Measurements from ENCODE around the gene PHLDB2.
A peak's percentile ranks its signal among the peaks of the same experiment; 100 is the strongest.

Gene PHLDB2

GRCh38 chr3:111874177-111874820 is 15.2 kb downstream of the PHLDB2 start:
- Histone ChIP-seq H3K4me3 (ENCODE audit: insufficient read length, low read depth) (no peak overlapping the region), H3K4me1 (ENCODE audit: insufficient read depth, insufficient read length) (no peaks in the 10 kb centered on the region), H3K9me3 (ENCODE audit: insufficient read depth, low read length) (no peaks in the 10 kb centered on the region), H3K36me3 (ENCODE audit: insufficient read depth, insufficient read length, low read length) (peaks cover 11% of the 10 kb centered on the region), H3K9ac (ENCODE audit: insufficient read length, low read depth) (no peak overlapping the region), H3K27me3 (ENCODE audit: insufficient read depth, insufficient read length) (no peaks in the 10 kb centered on the region)
- DNase-seq (ENCODE audit: low read depth, low spot score), result peak; percentile 36
- TF ChIP-seq ZNF274 (IDR thresholded peaks at IDR 0.05; ENCODE audit: low read depth, low read length) (no peak), YY1 (IDR thresholded peaks at IDR 0.05; ENCODE audit: insufficient read depth, insufficient read length) (no peak), SUZ12 (IDR thresholded peaks at IDR 0.05; ENCODE audit: extremely low read depth, insufficient read depth, insufficient read length) (no peak)

- DNase-seq (ENCODE audit: low read depth, low spot score), result no peak
- Histone ChIP-seq H3K4me3 (ENCODE audit: insufficient read length, low read depth) (no peak overlapping the region), H3K4me1 (ENCODE audit: insufficient read depth, insufficient read length) (no peaks in the 10 kb centered on the region), H3K9me3 (ENCODE audit: insufficient read depth, low read length) (peaks cover 5% of the 10 kb centered on the region; the same call in 1 of the 2 replicates), H3K36me3 (ENCODE audit: insufficient read depth, insufficient read length, low read length) (peaks cover 24% of the 10 kb centered on the region), H3K9ac (ENCODE audit: insufficient read length, low read depth) (no peak overlapping the region), H3K27me3 (ENCODE audit: insufficient read depth, insufficient read length) (no peaks in the 10 kb centered on the region)
- no peak for TF ChIP-seq SUZ12 (IDR thresholded peaks at IDR 0.05; ENCODE audit: extremely low read depth, insufficient read depth, insufficient read length)
- no peak for TF ChIP-seq ZNF274 (IDR thresholded peaks at IDR 0.05; ENCODE audit: low read depth, low read length)
- no peak for TF ChIP-seq YY1 (IDR thresholded peaks at IDR 0.05; ENCODE audit: insufficient read depth, insufficient read length)
These were observed 22.4 kb downstream of the PHLDB2 start for GRCh38 chr3:111881480-111881879.

GRCh38 chr3:111882194-111882593 is 23.1 kb downstream of the PHLDB2 start:
- Histone ChIP-seq H3K36me3 (ENCODE audit: insufficient read depth, insufficient read length, low read length) (peaks cover 31% of the 10 kb centered on the region), H3K4me1 (ENCODE audit: insufficient read depth, insufficient read length) (no peaks in the 10 kb centered on the region), H3K27me3 (ENCODE audit: insufficient read depth, insufficient read length) (no peaks in the 10 kb centered on the region), H3K9me3 (ENCODE audit: insufficient read depth, low read length) (peaks cover 5% of the 10 kb centered on the region; the same call in 1 of the 2 replicates), H3K4me3 (ENCODE audit: insufficient read length, low read depth) (no peak overlapping the region), H3K9ac (ENCODE audit: insufficient read length, low read depth) (no peak overlapping the region)
- TF ChIP-seq YY1 (IDR thresholded peaks at IDR 0.05; ENCODE audit: insufficient read depth, insufficient read length) (no peak), ZNF274 (IDR thresholded peaks at IDR 0.05; ENCODE audit: low read depth, low read length) (no peak), SUZ12 (IDR thresholded peaks at IDR 0.05; ENCODE audit: extremely low read depth, insufficient read depth, insufficient read length) (no peak)
- DNase-seq (ENCODE audit: low read depth, low spot score), result no peak

DNA sequence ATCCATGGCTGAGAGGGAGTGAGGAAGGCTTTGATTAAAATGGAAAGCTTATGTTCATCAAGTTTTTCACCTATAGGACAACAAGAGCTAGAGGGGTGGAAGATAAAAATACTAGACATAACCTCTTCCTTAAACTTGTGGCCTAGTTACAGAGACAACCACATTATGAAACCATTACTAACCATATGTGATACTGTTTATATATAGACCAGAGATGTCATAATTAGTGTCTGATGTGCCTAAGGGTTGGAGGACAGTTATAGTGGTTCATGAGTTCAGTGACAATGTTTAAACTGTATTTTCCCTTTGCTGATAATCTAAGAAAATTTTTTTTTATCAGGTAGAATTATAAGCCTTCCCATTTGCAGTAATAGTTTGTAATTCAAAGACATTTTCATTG is 23.7 kb downstream of the PHLDB2 start:
- Histone ChIP-seq H3K27me3 (ENCODE audit: insufficient read depth, insufficient read length) (no peaks in the 10 kb centered on the region), H3K9ac (ENCODE audit: insufficient read length, low read depth) (no peak overlapping the region), H3K36me3 (ENCODE audit: insufficient read depth, insufficient read length, low read length) (peaks cover 31% of the 10 kb centered on the region), H3K4me1 (ENCODE audit: insufficient read depth, insufficient read length) (no peaks in the 10 kb centered on the region), H3K4me3 (ENCODE audit: insufficient read length, low read depth) (no peak overlapping the region), H3K9me3 (ENCODE audit: insufficient read depth, low read length) (peaks cover 5% of the 10 kb centered on the region; the same call in 1 of the 2 replicates)
- no peak for DNase-seq (ENCODE audit: low read depth, low spot score)
- TF ChIP-seq ZNF274 (IDR thresholded peaks at IDR 0.05; ENCODE audit: low read depth, low read length) (no peak), SUZ12 (IDR thresholded peaks at IDR 0.05; ENCODE audit: extremely low read depth, insufficient read depth, insufficient read length) (no peak), YY1 (IDR thresholded peaks at IDR 0.05; ENCODE audit: insufficient read depth, insufficient read length) (no peak)

DNA sequence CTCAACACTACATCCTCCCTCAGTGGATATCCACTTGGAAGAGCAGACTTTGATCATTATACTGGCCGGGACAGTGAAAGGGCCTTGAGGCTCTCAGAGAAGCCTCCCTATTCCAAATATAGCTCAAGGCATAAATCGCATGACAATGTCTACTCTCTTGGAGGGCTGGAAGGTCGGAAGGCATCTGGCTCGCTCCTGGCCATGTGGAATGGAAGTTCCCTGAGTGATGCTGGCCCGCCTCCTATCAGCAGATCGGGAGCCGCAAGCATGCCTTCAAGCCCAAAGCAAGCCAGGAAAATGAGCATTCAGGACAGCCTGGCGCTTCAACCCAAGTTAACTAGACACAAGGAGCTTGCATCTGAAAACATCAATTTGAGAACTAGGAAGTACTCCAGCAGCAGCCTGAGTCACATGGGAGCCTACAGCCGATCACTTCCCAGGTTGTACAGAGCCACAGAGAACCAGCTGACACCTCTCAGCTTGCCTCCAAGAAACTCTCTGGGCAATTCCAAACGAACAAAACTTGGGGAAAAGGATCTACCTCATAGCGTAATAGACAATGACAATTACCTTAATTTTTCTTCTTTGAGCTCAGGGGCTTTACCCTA is 25.4 kb downstream of the PHLDB2 start:
- no peak for DNase-seq (ENCODE audit: low read depth, low spot score)
- H3K27me3 ChIP-seq (ENCODE audit: insufficient read depth, insufficient read length), result no peaks in the 10 kb centered on the region
- peaks cover 5% of the 10 kb centered on the region; the same call in 1 of the 2 replicates for H3K9me3 ChIP-seq (ENCODE audit: insufficient read depth, low read length)
- H3K9ac ChIP-seq (ENCODE audit: insufficient read length, low read depth), result no peak overlapping the region
- TF ChIP-seq ZNF274 (IDR thresholded peaks at IDR 0.05; ENCODE audit: low read depth, low read length) (no peak), SUZ12 (IDR thresholded peaks at IDR 0.05; ENCODE audit: extremely low read depth, insufficient read depth, insufficient read length) (no peak)
- peaks cover 31% of the 10 kb centered on the region for H3K36me3 ChIP-seq (ENCODE audit: insufficient read depth, insufficient read length, low read length)
- H3K4me1 ChIP-seq (ENCODE audit: insufficient read depth, insufficient read length), result no peaks in the 10 kb centered on the region
- no peak overlapping the region for H3K4me3 ChIP-seq (ENCODE audit: insufficient read length, low read depth)

DNA sequence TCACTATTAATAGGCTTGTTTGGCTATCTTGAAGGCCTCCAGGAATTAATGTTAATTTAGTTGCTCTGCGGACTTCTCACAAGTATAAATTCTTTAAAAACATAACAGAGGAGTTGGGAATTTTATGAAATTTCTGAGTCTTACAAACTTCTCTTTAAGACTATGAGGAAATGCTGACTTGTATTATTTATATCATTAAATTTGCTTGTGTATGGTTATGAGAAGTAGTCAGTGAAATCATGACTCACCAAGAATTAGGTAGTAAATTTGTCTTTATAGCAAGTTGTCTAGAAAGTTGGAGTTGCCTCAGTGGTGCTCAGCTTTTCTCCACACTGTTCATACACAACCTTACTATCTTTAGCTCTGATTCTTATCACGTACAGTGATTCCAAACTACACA is 26.5 kb downstream of the PHLDB2 start:
- H3K4me3 ChIP-seq (ENCODE audit: insufficient read length, low read depth), result no peak overlapping the region
- no peaks in the 10 kb centered on the region for H3K4me1 ChIP-seq (ENCODE audit: insufficient read depth, insufficient read length)
- no peak for DNase-seq (ENCODE audit: low read depth, low spot score)
- no peak overlapping the region for H3K9ac ChIP-seq (ENCODE audit: insufficient read length, low read depth)
- no peaks in the 10 kb centered on the region for H3K27me3 ChIP-seq (ENCODE audit: insufficient read depth, insufficient read length)
- no peaks in the 10 kb centered on the region for H3K9me3 ChIP-seq (ENCODE audit: insufficient read depth, low read length)
- no peak for TF ChIP-seq SUZ12 (IDR thresholded peaks at IDR 0.05; ENCODE audit: extremely low read depth, insufficient read depth, insufficient read length)
- no peak for TF ChIP-seq ZNF274 (IDR thresholded peaks at IDR 0.05; ENCODE audit: low read depth, low read length)
- TF ChIP-seq YY1 (IDR thresholded peaks at IDR 0.05; ENCODE audit: insufficient read depth, insufficient read length), result no peak
- peaks cover 34% of the 10 kb centered on the region for H3K36me3 ChIP-seq (ENCODE audit: insufficient read depth, insufficient read length, low read length)

DNA sequence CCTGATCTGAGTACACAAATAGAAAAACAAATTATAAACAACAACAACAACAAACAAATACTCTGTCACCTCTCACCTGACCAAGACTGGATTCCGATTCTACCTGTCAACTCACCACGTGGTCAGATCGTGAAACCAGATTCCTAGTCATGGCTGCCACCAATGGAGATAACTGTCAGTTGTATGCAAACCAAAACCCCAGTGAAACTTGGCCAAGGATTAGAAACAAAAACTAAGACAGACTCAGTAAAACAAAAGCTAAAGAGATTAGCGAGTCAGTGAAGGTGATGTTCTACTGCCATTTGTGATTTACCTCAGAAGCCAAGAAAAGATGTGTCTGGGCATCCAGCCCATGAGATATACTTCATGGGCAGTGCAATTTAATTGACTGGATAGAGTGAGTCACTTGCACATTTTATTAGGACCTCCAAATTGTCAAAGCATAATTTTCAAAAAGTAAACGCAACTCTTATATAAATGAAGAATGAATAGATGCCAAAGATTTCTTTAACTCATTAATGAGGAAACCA is 31.1 kb downstream of the PHLDB2 start:
- TF ChIP-seq YY1 (IDR thresholded peaks at IDR 0.05; ENCODE audit: insufficient read depth, insufficient read length) (no peak), ZNF274 (IDR thresholded peaks at IDR 0.05; ENCODE audit: low read depth, low read length) (no peak), SUZ12 (IDR thresholded peaks at IDR 0.05; ENCODE audit: extremely low read depth, insufficient read depth, insufficient read length) (no peak)
- Histone ChIP-seq H3K9me3 (ENCODE audit: insufficient read depth, low read length) (no peaks in the 10 kb centered on the region), H3K4me1 (ENCODE audit: insufficient read depth, insufficient read length) (no peaks in the 10 kb centered on the region), H3K9ac (ENCODE audit: insufficient read length, low read depth) (no peak overlapping the region), H3K36me3 (ENCODE audit: insufficient read depth, insufficient read length, low read length) (peaks cover 31% of the 10 kb centered on the region), H3K4me3 (ENCODE audit: insufficient read length, low read depth) (no peak overlapping the region), H3K27me3 (ENCODE audit: insufficient read depth, insufficient read length) (no peaks in the 10 kb centered on the region)
- no peak for DNase-seq (ENCODE audit: low read depth, low spot score)
